Measurements from ENCODE around the gene RNASE12. TPM values are rescaled to one million over a fixed set of nuclear protein-coding genes. Genes with fewer than 3 reads are reported as not detected.

Gene RNASE12
- total and polyA plus RNA-seq, 8 donors = not detected

- Histone ChIP-seq H3K27me3 (no peaks in the 10 kb centered on the region), H3K36me3 (no peaks in the 10 kb centered on the region), H3K9me3 (peaks cover 0 to 13% (median 11%) of the 10 kb centered on the region in 4 donors), H3K4me3 (no peak overlapping the region), H3K4me1 (no peaks in the 10 kb centered on the region), H3K27ac (no peak overlapping the region)
- DNase-seq = no peak
- WGBS, 5 donors = 67 to 88% (median 86%) methylated on average over 1 of the region's 1 CpG
- intact Hi-C loops (cut with DNase I; ENCODE audit: low total_unique reads) = no loop called here
- TF ChIP-seq CTCF (IDR thresholded peaks at IDR 0.05) (no peak), POLR2A (IDR thresholded peaks at IDR 0.05) (no peak), POLR2AphosphoS5 (IDR thresholded peaks at IDR 0.05) (no peak), EP300 (IDR thresholded peaks at IDR 0.05) (no peak)
Observed at GRCh38 chr14:20563971-20564370, 27.2 kb downstream of the RNASE12 start.

GRCh38 chr14:20560961-20561360 is 30.2 kb downstream of the RNASE12 start, which contains the start of gene RNASE9:
RNASE9 (minus strand) TSS chr14:20561047.
- 87 to 95% (median 94%) methylated on average over 3 of the region's 3 CpGs for WGBS, 5 donors
- Histone ChIP-seq H3K36me3 (no peaks in the 10 kb centered on the region), H3K4me3 (no peak within 1 kb of the TSS), H3K4me1 (no peaks in the 10 kb centered on the region), H3K27me3 (no peaks in the 10 kb centered on the region), H3K9me3 (no peaks in the 10 kb centered on the region), H3K27ac (no peak within 1 kb of the TSS)
- TF ChIP-seq POLR2A (IDR thresholded peaks at IDR 0.05) (no peak), POLR2AphosphoS5 (IDR thresholded peaks at IDR 0.05) (no peak)
- intact Hi-C loops (cut with DNase I; ENCODE audit: low total_unique reads) = no loop called here
- DNase-seq = no peak

GRCh38 chr14:20559461-20559904 is 31.7 kb downstream of the RNASE12 start:
- no peaks in the 10 kb centered on the region for H3K4me1 ChIP-seq
- 15 to 38% (median 30%) methylated on average over 2 of the region's 2 CpGs for WGBS, 5 donors
- TF ChIP-seq POLR2A (IDR thresholded peaks at IDR 0.05) = no peak
- TF ChIP-seq CTCF (IDR thresholded peaks at IDR 0.05) = no peak
- no peak for TF ChIP-seq POLR2AphosphoS5 (IDR thresholded peaks at IDR 0.05)

GRCh38 chr14:20557212-20557542 is 34.0 kb downstream of the RNASE12 start:
- 40 to 68% (median 47%) methylated on average over 2 of the region's 2 CpGs for WGBS, 5 donors
- Histone ChIP-seq H3K4me3 (no peak overlapping the region), H3K36me3 (no peaks in the 10 kb centered on the region), H3K9me3 (no peaks in the 10 kb centered on the region), H3K4me1 (no peaks in the 10 kb centered on the region), H3K27me3 (no peaks in the 10 kb centered on the region), H3K27ac (no peak overlapping the region)
- intact Hi-C loops (cut with DNase I; ENCODE audit: low total_unique reads) = no loop called here
- TF ChIP-seq POLR2A (IDR thresholded peaks at IDR 0.05) (no peak), EP300 (IDR thresholded peaks at IDR 0.05) (no peak), CTCF (IDR thresholded peaks at IDR 0.05) (no peak), POLR2AphosphoS5 (IDR thresholded peaks at IDR 0.05) (no peak)
- no peak for DNase-seq

More at GRCh38 chr14:20559461-20559904, 31.7 kb downstream of the RNASE12 start:
- intact Hi-C loops (cut with DNase I; ENCODE audit: low total_unique reads) = no loop called here
- H3K27ac ChIP-seq = no peak overlapping the region
- H3K36me3 ChIP-seq = no peaks in the 10 kb centered on the region
- DNase-seq = no peak
- no peaks in the 10 kb centered on the region for H3K9me3 ChIP-seq
- H3K4me3 ChIP-seq = no peak overlapping the region
- no peaks in the 10 kb centered on the region for H3K27me3 ChIP-seq

- Histone ChIP-seq H3K9me3 (no peaks in the 10 kb centered on the region), H3K4me1 (no peaks in the 10 kb centered on the region), H3K4me3 (no peak overlapping the region), H3K36me3 (no peaks in the 10 kb centered on the region), H3K27me3 (no peaks in the 10 kb centered on the region), H3K27ac (no peak overlapping the region)
- intact Hi-C loops (cut with DNase I; ENCODE audit: low total_unique reads) = no loop called here
- WGBS, 5 donors = 74 to 83% (median 77%) methylated on average over 11 of the region's 11 CpGs
- TF ChIP-seq POLR2AphosphoS5 (IDR thresholded peaks at IDR 0.05) = no peak
- TF ChIP-seq POLR2A (IDR thresholded peaks at IDR 0.05) = no peak
- no peak for TF ChIP-seq EP300 (IDR thresholded peaks at IDR 0.05)
- TF ChIP-seq CTCF (IDR thresholded peaks at IDR 0.05) = no peak
- no peak for DNase-seq
Observed at GRCh38 chr14:20556500-20557211, 34.5 kb downstream of the RNASE12 start.

Data from stomach (tissue), 9 donors.